ENCODE results near the gene UCK2. TPM values are rescaled to one million over a fixed set of nuclear protein-coding genes. Genes with fewer than 3 reads are reported as not detected.

The UCK2 gene
- total RNA-seq, 1 experiment from 2014 or later = 77.9 TPM

DNA sequence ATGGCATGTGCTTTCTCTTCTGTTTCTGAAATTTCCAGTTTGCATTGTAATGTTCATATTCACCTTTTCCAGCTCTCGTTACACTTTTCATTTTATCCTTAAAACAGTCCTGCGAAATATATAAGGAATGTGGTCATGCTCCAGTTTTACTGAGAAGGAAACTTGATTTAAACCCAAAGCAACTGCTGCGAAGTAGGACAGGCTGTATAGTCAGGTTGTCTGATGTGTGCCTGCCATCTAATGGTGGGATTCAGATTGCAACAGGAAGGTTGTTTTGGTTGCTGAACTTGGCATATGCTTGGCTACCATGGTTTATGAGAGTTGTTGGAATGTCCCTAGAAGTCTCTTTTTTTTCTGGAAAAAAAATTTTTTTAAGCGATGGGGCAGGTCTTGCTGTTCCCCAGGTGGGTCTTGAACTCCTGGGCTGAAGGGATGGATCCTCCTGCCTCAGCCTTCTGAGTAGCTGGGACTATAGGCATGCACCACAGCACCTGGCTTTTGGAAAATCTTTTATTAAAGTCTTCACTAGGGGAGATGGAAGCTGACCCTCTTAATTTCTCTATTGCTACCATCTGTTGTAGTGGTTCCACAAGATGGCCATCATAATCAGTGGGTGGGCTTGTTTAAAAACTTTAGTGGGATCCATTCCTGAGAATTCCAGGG lies 86.9 kb downstream of the UCK2 start:
- Histone ChIP-seq H3K27me3 (ENCODE audit: insufficient read depth, low read length) (no peaks in the 10 kb centered on the region), H3K23me2 (ENCODE audit: insufficient read length, low read depth, low read length, poor library complexity, severe bottlenecking) (no peaks in the 10 kb centered on the region), H2BK5ac (ENCODE audit: insufficient read length, low read length) (no peak overlapping the region), H4K91ac (ENCODE audit: insufficient read length, low read depth, low read length) (no peak overlapping the region), H3K9ac (ENCODE audit: extremely low read depth, insufficient read length, low read length) (no peak overlapping the region), H4K20me1 (ENCODE audit: control insufficient read depth, insufficient read depth, insufficient read length) (no peaks in the 10 kb centered on the region), H3K79me1 (ENCODE audit: insufficient read depth, low read depth, low read length, poor library complexity, severe bottlenecking) (no peaks in the 10 kb centered on the region), H3K4ac (ENCODE audit: low read depth, low read length) (no peak overlapping the region), H3K18ac (ENCODE audit: insufficient read length, low read depth, low read length) (no peak overlapping the region), H2BK120ac (ENCODE audit: low read depth, low read length, poor library complexity, severe bottlenecking) (no peak overlapping the region), H4K5ac (ENCODE audit: insufficient read length, low read depth, low read length) (no peak overlapping the region), H4K8ac (replicated peaks; ENCODE audit: insufficient read length, low read depth, low read length) (no peak overlapping the region), H2BK15ac (ENCODE audit: low read depth, low read length) (no peak overlapping the region), H3K4me1 (ENCODE audit: insufficient read depth, low read length) (no peaks in the 10 kb centered on the region), H3K56ac (ENCODE audit: insufficient read length, low read depth, low read length) (no peak overlapping the region), H3K4me2 (ENCODE audit: insufficient read depth, insufficient read length, low read length) (no peak overlapping the region), H3K27ac (ENCODE audit: insufficient read length, low read depth, low read length) (no peak overlapping the region), H2AFZ (ENCODE audit: low read length) (no peak overlapping the region), H2BK12ac (ENCODE audit: insufficient read length, low read depth, low read length) (no peak overlapping the region), H3K9me3 (ENCODE audit: control insufficient read depth, low read depth, low read length) (no peaks in the 10 kb centered on the region), H2AK5ac (ENCODE audit: insufficient read length, low read length) (no peak overlapping the region), H3T11ph (ENCODE audit: low read length) (no peak overlapping the region), H2BK20ac (ENCODE audit: low read depth, low read length, poor library complexity, severe bottlenecking) (no peak overlapping the region), H3K79me2 (ENCODE audit: insufficient read depth, low read length) (no peaks in the 10 kb centered on the region), H3K14ac (ENCODE audit: insufficient read depth, low read length) (no peak overlapping the region), H3K23ac (ENCODE audit: insufficient read length, low read depth, low read length) (no peak overlapping the region)
- H3K36me3 Mint-ChIP-seq (ENCODE audit: insufficient read depth in 1 of 3, low read depth in 3 of 3) = peaks cover 0 to 10% (median 2%) of the 10 kb centered on the region in 3 experiments; a peak in 4 of 7 replicates
- H3K4me1 Mint-ChIP-seq = peaks cover 2% of the 10 kb centered on the region in 2 experiments; a peak in 3 of 4 replicates
- TF ChIP-seq, protein P1, sequence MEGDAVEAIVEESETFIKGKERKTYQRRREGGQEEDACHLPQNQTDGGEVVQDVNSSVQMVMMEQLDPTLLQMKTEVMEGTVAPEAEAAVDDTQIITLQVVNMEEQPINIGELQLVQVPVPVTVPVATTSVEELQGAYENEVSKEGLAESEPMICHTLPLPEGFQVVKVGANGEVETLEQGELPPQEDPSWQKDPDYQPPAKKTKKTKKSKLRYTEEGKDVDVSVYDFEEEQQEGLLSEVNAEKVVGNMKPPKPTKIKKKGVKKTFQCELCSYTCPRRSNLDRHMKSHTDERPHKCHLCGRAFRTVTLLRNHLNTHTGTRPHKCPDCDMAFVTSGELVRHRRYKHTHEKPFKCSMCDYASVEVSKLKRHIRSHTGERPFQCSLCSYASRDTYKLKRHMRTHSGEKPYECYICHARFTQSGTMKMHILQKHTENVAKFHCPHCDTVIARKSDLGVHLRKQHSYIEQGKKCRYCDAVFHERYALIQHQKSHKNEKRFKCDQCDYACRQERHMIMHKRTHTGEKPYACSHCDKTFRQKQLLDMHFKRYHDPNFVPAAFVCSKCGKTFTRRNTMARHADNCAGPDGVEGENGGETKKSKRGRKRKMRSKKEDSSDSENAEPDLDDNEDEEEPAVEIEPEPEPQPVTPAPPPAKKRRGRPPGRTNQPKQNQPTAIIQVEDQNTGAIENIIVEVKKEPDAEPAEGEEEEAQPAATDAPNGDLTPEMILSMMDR (conservative IDR thresholded peaks at IDR 0.05) = peak; percentile 90
- no peak overlapping the region for H3K4me3 Mint-ChIP-seq
- no CpG with 5 or more reads among the region's 4 CpGs for WGBS (ENCODE audit: extremely low coverage, insufficient read length, low lambda C conversion rate)
- H3K9me3 Mint-ChIP-seq = no peaks in the 10 kb centered on the region
- DNase-seq = peak; percentile 67
- H3K27me3 Mint-ChIP-seq (ENCODE audit: low read depth) = no peaks in the 10 kb centered on the region
- no peak overlapping the region for H3K27ac Mint-ChIP-seq
